PC-9 (cell line): ENCODE measurements around the gene EEF1AKMT3. TPM values are rescaled to one million over a fixed set of nuclear protein-coding genes. Genes with fewer than 3 reads are reported as not detected.

Source experiments
- BruUV-seq: library from RNA; stranded (reverse); fragments of 400-500 nt; replicated peaks from 2 replicates; lab custom pipeline; 2021; lab: Mats Ljungman, UMichigan
- CTCF ChIA-PET: fragments of 300-600 bp; sonication (Branson Sonifier 250); formaldehyde crosslinking; loops from one replicate; lab custom pipeline; 2022; ENCODE audit warnings: antibody characterized with exemption; lab: Charles Lee
- POLR2A ChIA-PET: fragments of 300-600 bp; sonication (Branson Sonifier 250); formaldehyde crosslinking; loops from one replicate; lab custom pipeline; 2022; ENCODE audit warnings: antibody characterized with exemption; ENCODE audit not compliant: unreplicated experiment; lab: Charles Lee
- DNase-seq, 2 experiments: peaks; one replicate each; pipeline versions ENCODE4 v3.0.0 to v3.0.0-alpha.2; 2015 to 2022; ENCODE audit warnings: mixed read lengths in 1 of 2
- H2AFZ ChIP-seq: fragments of 200-600 bp; sonication (generic); 2 replicates; pipeline ENCODE4 v1.8.1; 2017; ENCODE audit warnings: antibody characterized with exemption
- H3F3A ChIP-seq: fragments of 200-600 bp; sonication (generic); 2 replicates; pipeline ENCODE4 v1.8.1; 2017; ENCODE audit warnings: antibody characterized with exemption, mild to moderate bottlenecking, low read depth; ENCODE audit not compliant: insufficient read depth
- H3K27ac ChIP-seq: fragments of 200-600 bp; sonication (generic); 2 replicates; pipeline ENCODE4 v1.6.1; 2016; ENCODE audit warnings: mixed run types
- H3K27me3 ChIP-seq: fragments of 200-600 bp; sonication (generic); 2 replicates; pipeline ENCODE4 v1.6.1; 2016; ENCODE audit warnings: low read depth, mixed run types; ENCODE audit not compliant: insufficient read depth
- H3K36me3 ChIP-seq: fragments of 200-600 bp; sonication (generic); 2 replicates; pipeline ENCODE4 v1.6.1; 2016; ENCODE audit warnings: low read depth, mixed run types
- H3K4me1 ChIP-seq: fragments of 200-600 bp; sonication (generic); replicated peaks from 2 replicates; pipeline ENCODE4 v1.6.1; 2016; ENCODE audit warnings: mixed run types; ENCODE audit not compliant: insufficient read depth
- H3K4me2 ChIP-seq: fragments of 200-600 bp; sonication (generic); 2 replicates; pipeline ENCODE4 v1.6.1; 2017; ENCODE audit warnings: mixed run types
- H3K4me3 ChIP-seq: fragments of 200-600 bp; sonication (generic); 2 replicates; pipeline ENCODE4 v1.6.1; 2016; ENCODE audit warnings: mixed run types
- H3K79me2 ChIP-seq: fragments of 200-600 bp; sonication (generic); 2 replicates; pipeline ENCODE4 v1.6.1; 2017; ENCODE audit warnings: low read depth, mixed run types
- H3K9me2 ChIP-seq: fragments of 200-600 bp; sonication (generic); 2 replicates; pipeline ENCODE4 v1.8.1; 2017; ENCODE audit warnings: mild to moderate bottlenecking; ENCODE audit not compliant: insufficient read depth
- H3K9me3 ChIP-seq: fragments of 200-600 bp; sonication (generic); 2 replicates; pipeline ENCODE4 v1.8.1; 2016; ENCODE audit warnings: low read depth; ENCODE audit not compliant: insufficient read depth
- H4K20me1 ChIP-seq: fragments of 200-600 bp; sonication (generic); 2 replicates; pipeline ENCODE4 v1.8.1; 2017; ENCODE audit not compliant: insufficient read depth
- CTCF ChIP-seq: fragments of 200-600 bp; sonication (generic); conservative IDR thresholded peaks from 2 replicates; pipeline ENCODE4 v1.6.1; 2017; ENCODE audit warnings: mixed run types, antibody characterized with exemption, mild to moderate bottlenecking, moderate library complexity
- EZH2 ChIP-seq: fragments of 200-600 bp; sonication (generic); IDR thresholded peaks from 2 replicates; pipeline ENCODE4 v1.8.0; 2017; ENCODE audit warnings: antibody characterized with exemption, low read depth
- intact Hi-C: fragments of 100-400 bp; cut with micrococcal nuclease; formaldehyde crosslinking; loops from one replicate; pipeline ENCODE4 v1.10.0; 2022; ENCODE audit not compliant: unreplicated experiment
- total RNA-seq: library from RNA; stranded (reverse); gene quantifications from 2 replicates; pipeline ENCODE4 v1.2.3, GENCODE V29; 2021

EEF1AKMT3 gene
- total RNA-seq, 1 experiment from 2014 or later = 13.1 TPM

- Histone ChIP-seq H3K4me2 (no peak overlapping the region), H2AFZ (no peak overlapping the region), H3F3A (no peaks in the 10 kb centered on the region), H3K27ac (no peak overlapping the region), H3K4me3 (no peak overlapping the region), H4K20me1 (no peaks in the 10 kb centered on the region), H3K4me1 (no peaks in the 10 kb centered on the region), H3K27me3 (peaks cover 9% of the 10 kb centered on the region; the same call in 1 of the 2 replicates), H3K79me2 (no peaks in the 10 kb centered on the region), H3K36me3 (no peaks in the 10 kb centered on the region), H3K9me2 (no peaks in the 10 kb centered on the region), H3K9me3 (no peaks in the 10 kb centered on the region)
- no peak for DNase-seq
- CTCF ChIA-PET = no interaction called here
- POLR2A ChIA-PET = no interaction called here
- TF ChIP-seq CTCF (no peak), EZH2 (no peak)
- no TSS peak for BruUV-seq
- intact Hi-C loops = loop anchor here (2.0 to 10.0 kb wide), 2 partner anchors 17 to 133 kb away; partner anchors contain the start of genes PIP4K2C and TSPAN31
Observed at GRCh38 chr12:57727758-57728395, 44.5 kb upstream of the EEF1AKMT3 start.

DNA sequence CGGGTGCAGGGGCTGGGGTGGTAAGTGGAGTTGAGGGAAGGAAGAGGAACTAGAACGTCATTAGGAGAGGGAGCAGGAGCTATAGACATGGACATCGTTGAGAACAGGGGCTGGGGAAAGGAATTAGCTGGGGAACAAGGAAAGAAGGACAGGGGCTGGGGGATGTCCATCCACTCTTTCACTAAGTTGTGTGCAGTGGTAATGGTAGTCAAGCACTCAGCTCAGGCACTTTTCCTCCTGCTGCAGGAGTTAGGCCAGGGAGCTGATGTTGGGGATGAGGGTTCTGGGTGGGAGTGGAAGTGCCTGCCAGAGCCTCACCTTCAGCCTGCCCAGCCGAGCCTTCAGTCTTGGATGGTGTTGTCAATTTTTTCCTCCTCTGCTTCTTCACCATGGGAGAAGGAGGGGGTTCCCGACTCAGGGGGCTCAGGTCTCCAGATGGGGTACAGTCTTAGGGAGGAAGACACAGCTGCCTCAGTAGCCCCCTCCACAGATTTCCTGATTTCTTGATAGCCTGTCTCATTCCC lies 43.0 kb upstream of the EEF1AKMT3 start:
- POLR2A ChIA-PET = no interaction called here
- no peak overlapping the region for H3K4me3 ChIP-seq
- no peak overlapping the region for H2AFZ ChIP-seq
- H3K4me2 ChIP-seq = no peak overlapping the region
- no peaks in the 10 kb centered on the region for H3K79me2 ChIP-seq
- no peaks in the 10 kb centered on the region for H4K20me1 ChIP-seq
- H3K36me3 ChIP-seq = no peaks in the 10 kb centered on the region
- H3K27ac ChIP-seq = no peak overlapping the region
- H3K4me1 ChIP-seq = no peaks in the 10 kb centered on the region
- TF ChIP-seq EZH2 = no peak
- no peak for TF ChIP-seq CTCF
- intact Hi-C loops = loop anchor here (10.0 kb wide), 1 partner anchor 135 kb away; the partner anchor contains the start of gene PIP4K2C
- no peaks in the 10 kb centered on the region for H3K9me3 ChIP-seq
- no TSS peak for BruUV-seq
- H3K9me2 ChIP-seq = no peaks in the 10 kb centered on the region
- peaks cover 9% of the 10 kb centered on the region; the same call in 1 of the 2 replicates for H3K27me3 ChIP-seq
- CTCF ChIA-PET = no interaction called here
- no peak for DNase-seq
- no peaks in the 10 kb centered on the region for H3F3A ChIP-seq

GRCh38 chr12:57730336-57731067 lies 41.9 kb upstream of the EEF1AKMT3 start:
- TF ChIP-seq CTCF = no peak
- H3K9me2 ChIP-seq = no peaks in the 10 kb centered on the region
- no peaks in the 10 kb centered on the region for H3K36me3 ChIP-seq
- no peaks in the 10 kb centered on the region for H3K4me1 ChIP-seq
- H3K27ac ChIP-seq = no peak overlapping the region
- DNase-seq = no peak
- H3F3A ChIP-seq = no peaks in the 10 kb centered on the region
- no peak overlapping the region for H3K4me2 ChIP-seq
- no TSS peak for BruUV-seq
- peaks cover 9% of the 10 kb centered on the region for H3K27me3 ChIP-seq
- POLR2A ChIA-PET = no interaction called here
- H3K79me2 ChIP-seq = no peaks in the 10 kb centered on the region
- no peak overlapping the region for H2AFZ ChIP-seq
- H4K20me1 ChIP-seq = no peaks in the 10 kb centered on the region
- intact Hi-C loops = no loop called here
- H3K4me3 ChIP-seq = no peak overlapping the region
- CTCF ChIA-PET = no interaction called here
- H3K9me3 ChIP-seq = no peaks in the 10 kb centered on the region
